GM12872 (cell line): Measurements from ENCODE around the gene MRPL3.

Source experiments
- TF ChIP-seq, protein P1 (sequence below): IDR thresholded peaks from 3 replicates; pipeline ENCODE4 v1.5.1; 2011; ENCODE audit warnings: low read depth, mild to moderate bottlenecking, low read length, moderate library complexity; ENCODE audit not compliant: insufficient read depth

The MRPL3 gene

GRCh38 chr3:131543714-131544113 is 40.9 kb upstream of the MRPL3 start:
- TF ChIP-seq, protein P1, sequence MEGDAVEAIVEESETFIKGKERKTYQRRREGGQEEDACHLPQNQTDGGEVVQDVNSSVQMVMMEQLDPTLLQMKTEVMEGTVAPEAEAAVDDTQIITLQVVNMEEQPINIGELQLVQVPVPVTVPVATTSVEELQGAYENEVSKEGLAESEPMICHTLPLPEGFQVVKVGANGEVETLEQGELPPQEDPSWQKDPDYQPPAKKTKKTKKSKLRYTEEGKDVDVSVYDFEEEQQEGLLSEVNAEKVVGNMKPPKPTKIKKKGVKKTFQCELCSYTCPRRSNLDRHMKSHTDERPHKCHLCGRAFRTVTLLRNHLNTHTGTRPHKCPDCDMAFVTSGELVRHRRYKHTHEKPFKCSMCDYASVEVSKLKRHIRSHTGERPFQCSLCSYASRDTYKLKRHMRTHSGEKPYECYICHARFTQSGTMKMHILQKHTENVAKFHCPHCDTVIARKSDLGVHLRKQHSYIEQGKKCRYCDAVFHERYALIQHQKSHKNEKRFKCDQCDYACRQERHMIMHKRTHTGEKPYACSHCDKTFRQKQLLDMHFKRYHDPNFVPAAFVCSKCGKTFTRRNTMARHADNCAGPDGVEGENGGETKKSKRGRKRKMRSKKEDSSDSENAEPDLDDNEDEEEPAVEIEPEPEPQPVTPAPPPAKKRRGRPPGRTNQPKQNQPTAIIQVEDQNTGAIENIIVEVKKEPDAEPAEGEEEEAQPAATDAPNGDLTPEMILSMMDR: no peak

- TF ChIP-seq, protein P1: no peak
These were observed 38.5 kb upstream of the MRPL3 start for GRCh38 chr3:131541288-131541687.

DNA sequence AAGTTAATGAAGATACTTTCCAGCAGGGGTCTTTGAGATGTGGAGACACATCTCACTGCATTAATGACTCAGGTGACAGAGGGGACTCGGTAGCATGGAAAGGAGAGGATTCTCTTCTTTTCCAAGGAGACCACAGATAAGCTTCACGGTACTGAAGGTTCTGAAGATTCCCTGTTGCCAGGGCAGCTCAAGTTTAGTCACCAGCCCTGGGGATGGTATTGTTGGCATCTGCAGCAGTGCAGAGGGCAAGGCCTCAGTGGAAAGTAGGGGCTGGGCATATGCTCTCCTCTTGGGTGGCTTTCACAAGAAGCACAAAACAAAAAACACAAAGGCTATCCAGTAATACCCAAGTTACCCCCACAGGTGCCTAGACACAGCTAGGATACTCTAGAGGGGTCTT is 38.0 kb upstream of the MRPL3 start:
- TF ChIP-seq, protein P1: no peak

- TF ChIP-seq, protein P1: no peak
These were observed 37.4 kb upstream of the MRPL3 start for GRCh38 chr3:131540143-131540542.

- TF ChIP-seq, protein P1: no peak
These were observed 36.2 kb upstream of the MRPL3 start for GRCh38 chr3:131538968-131539367.

GRCh38 chr3:131537531-131537930 is 34.8 kb upstream of the MRPL3 start:
- TF ChIP-seq, protein P1: no peak

GRCh38 chr3:131535596-131535995 is 32.8 kb upstream of the MRPL3 start:
- TF ChIP-seq, protein P1: no peak

GRCh38 chr3:131535131-131535530 is 32.4 kb upstream of the MRPL3 start:
- TF ChIP-seq, protein P1: no peak
